Osteocyte (in vitro differentiated cells): ENCODE results near the gene KCNC4. TPM values are rescaled to one million over a fixed set of nuclear protein-coding genes. Genes with fewer than 3 reads are reported as not detected.

ENCODE experiments used
- DNase-seq: peaks from one replicate; pipeline ENCODE4 v3.0.0; 2021; ENCODE audit warnings: mixed read lengths; ENCODE audit not compliant: unreplicated experiment; ENCODE audit errors: extremely low spot score
- H3K27ac Mint-ChIP-seq: one replicate; pipeline ENCODE4 v1.8.0; 2021; ENCODE audit warnings: mild to moderate bottlenecking, mixed read lengths; ENCODE audit not compliant: unreplicated experiment
- H3K27me3 Mint-ChIP-seq: one replicate; pipeline ENCODE4 v1.8.0; 2021; ENCODE audit warnings: mixed read lengths; ENCODE audit not compliant: unreplicated experiment
- H3K36me3 Mint-ChIP-seq: one replicate; pipeline ENCODE4 v1.8.0; 2021; ENCODE audit warnings: mixed read lengths; ENCODE audit not compliant: unreplicated experiment
- H3K4me1 Mint-ChIP-seq: one replicate; pipeline ENCODE4 v1.8.0; 2021; ENCODE audit warnings: mixed read lengths; ENCODE audit not compliant: unreplicated experiment
- H3K4me3 Mint-ChIP-seq: one replicate; pipeline ENCODE4 v1.8.0; 2021; ENCODE audit warnings: mild to moderate bottlenecking, moderate library complexity, mixed read lengths; ENCODE audit not compliant: unreplicated experiment
- H3K9me3 Mint-ChIP-seq: one replicate; pipeline ENCODE4 v1.8.0; 2021; ENCODE audit warnings: mixed read lengths; ENCODE audit not compliant: unreplicated experiment
- total RNA-seq: library from RNA; stranded (reverse); gene quantifications from 2 replicates; pipeline ENCODE4 v1.2.1, GENCODE V29; 2021
- TF ChIP-seq, protein P1 (sequence below): fragments of 200-600 bp; sonication (generic); IDR thresholded peaks from 2 replicates; pipeline ENCODE4 v1.5.0; 2021; ENCODE audit warnings: antibody characterized with exemption, mild to moderate bottlenecking, moderate library complexity

KCNC4 gene
- total RNA-seq, 1 donor from 2014 or later, result 2.0 TPM

DNA sequence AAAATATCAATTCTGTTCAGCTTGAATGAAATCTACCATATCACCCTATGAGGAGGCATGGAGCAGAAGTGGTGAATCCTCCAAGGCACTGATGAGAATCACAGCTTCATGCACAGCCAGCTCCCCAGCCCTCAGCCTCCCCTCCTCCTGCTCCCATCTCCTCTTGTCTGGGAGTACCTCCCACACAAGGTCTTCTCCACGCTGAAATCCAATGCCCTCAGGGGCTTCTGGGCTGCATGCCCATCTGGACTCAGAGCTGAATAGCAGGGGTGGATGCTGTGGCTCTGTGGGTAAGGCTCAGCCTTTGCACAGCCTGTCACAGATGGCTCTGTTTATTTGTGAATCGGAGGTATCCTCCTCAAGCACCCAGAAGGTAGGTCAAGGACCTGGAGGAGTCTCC, 48.6 kb downstream of the KCNC4 start:
- H3K4me1 Mint-ChIP-seq, result no peaks in the 10 kb centered on the region
- peaks cover 57% of the 10 kb centered on the region for H3K27me3 Mint-ChIP-seq
- no peak for DNase-seq

DNA sequence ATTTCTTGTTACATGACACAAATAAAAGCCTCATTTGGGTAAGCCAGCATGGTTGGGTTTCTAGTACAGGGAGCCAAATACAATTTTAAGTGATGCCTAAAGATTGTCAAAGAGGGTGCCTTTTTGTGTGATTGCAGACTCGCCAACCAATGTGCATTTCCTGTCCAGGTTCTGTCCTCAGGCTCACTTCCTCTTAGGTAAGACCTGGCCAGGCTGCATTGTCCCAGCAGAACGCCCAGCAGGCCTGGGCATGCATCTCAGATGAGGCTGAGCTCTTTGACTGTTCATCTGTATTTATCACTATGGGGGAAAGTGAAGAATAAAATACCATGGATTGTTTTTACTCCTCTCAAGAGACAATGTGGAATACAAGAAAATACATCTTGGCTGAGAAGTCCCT, 49.7 kb downstream of the KCNC4 start:
- Mint-ChIP-seq H3K36me3 (no peaks in the 10 kb centered on the region), H3K4me3 (no peak overlapping the region), H3K27me3 (peaks cover 61% of the 10 kb centered on the region), H3K27ac (no peak overlapping the region), H3K4me1 (no peaks in the 10 kb centered on the region), H3K9me3 (no peaks in the 10 kb centered on the region)
- TF ChIP-seq, protein P1, sequence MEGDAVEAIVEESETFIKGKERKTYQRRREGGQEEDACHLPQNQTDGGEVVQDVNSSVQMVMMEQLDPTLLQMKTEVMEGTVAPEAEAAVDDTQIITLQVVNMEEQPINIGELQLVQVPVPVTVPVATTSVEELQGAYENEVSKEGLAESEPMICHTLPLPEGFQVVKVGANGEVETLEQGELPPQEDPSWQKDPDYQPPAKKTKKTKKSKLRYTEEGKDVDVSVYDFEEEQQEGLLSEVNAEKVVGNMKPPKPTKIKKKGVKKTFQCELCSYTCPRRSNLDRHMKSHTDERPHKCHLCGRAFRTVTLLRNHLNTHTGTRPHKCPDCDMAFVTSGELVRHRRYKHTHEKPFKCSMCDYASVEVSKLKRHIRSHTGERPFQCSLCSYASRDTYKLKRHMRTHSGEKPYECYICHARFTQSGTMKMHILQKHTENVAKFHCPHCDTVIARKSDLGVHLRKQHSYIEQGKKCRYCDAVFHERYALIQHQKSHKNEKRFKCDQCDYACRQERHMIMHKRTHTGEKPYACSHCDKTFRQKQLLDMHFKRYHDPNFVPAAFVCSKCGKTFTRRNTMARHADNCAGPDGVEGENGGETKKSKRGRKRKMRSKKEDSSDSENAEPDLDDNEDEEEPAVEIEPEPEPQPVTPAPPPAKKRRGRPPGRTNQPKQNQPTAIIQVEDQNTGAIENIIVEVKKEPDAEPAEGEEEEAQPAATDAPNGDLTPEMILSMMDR, result no peak
- DNase-seq, result no peak

More for the DNA sequence above, 48.6 kb downstream of the KCNC4 start:
- no peak overlapping the region for H3K4me3 Mint-ChIP-seq
- H3K27ac Mint-ChIP-seq, result no peak overlapping the region
- H3K36me3 Mint-ChIP-seq, result no peaks in the 10 kb centered on the region
- no peaks in the 10 kb centered on the region for H3K9me3 Mint-ChIP-seq
- TF ChIP-seq, protein P1, result no peak

Other genes with a start within 250 kb of the KCNC4 start
- 77.0 and 79.3 TPM in 2 replicates for gene AHCYL1, start 225.5 kb upstream of the KCNC4 start, total RNA-seq
- 55.7 and 55.8 TPM in 2 replicates for gene STRIP1, start 175.7 kb upstream of the KCNC4 start, total RNA-seq
- not detected in 2 replicates for gene ALX3, start 139.6 kb upstream of the KCNC4 start, total RNA-seq
- gene UBL4B, start 97.9 kb upstream of the KCNC4 start, total RNA-seq, result not detected in 2 replicates
- gene SLC6A17, start 59.8 kb upstream of the KCNC4 start, total RNA-seq, result 1.5 and 1.6 TPM in 2 replicates
- gene RBM15, start 129.1 kb downstream of the KCNC4 start, total RNA-seq, result 26.3 and 27.8 TPM in 2 replicates
- gene SLC16A4, start 180.7 kb downstream of the KCNC4 start, total RNA-seq, result 25.8 and 26.3 TPM in 2 replicates
- 125 and 127 TPM in 2 replicates for gene LAMTOR5, start 197.4 kb downstream of the KCNC4 start, total RNA-seq
- gene PROK1, start 240.8 kb downstream of the KCNC4 start, total RNA-seq, result not detected in 2 replicates